ENCODE measurements around the gene TMEM232. TPM values are rescaled to one million over a fixed set of nuclear protein-coding genes. Genes with fewer than 3 reads are reported as not detected.

The TMEM232 gene
- total RNA-seq, 1 donor from 2014 or later, result 8.4 TPM

GRCh38 chr5:110371011-110371724 lies 355.3 kb downstream of the TMEM232 start:
- TF ChIP-seq, protein P1, sequence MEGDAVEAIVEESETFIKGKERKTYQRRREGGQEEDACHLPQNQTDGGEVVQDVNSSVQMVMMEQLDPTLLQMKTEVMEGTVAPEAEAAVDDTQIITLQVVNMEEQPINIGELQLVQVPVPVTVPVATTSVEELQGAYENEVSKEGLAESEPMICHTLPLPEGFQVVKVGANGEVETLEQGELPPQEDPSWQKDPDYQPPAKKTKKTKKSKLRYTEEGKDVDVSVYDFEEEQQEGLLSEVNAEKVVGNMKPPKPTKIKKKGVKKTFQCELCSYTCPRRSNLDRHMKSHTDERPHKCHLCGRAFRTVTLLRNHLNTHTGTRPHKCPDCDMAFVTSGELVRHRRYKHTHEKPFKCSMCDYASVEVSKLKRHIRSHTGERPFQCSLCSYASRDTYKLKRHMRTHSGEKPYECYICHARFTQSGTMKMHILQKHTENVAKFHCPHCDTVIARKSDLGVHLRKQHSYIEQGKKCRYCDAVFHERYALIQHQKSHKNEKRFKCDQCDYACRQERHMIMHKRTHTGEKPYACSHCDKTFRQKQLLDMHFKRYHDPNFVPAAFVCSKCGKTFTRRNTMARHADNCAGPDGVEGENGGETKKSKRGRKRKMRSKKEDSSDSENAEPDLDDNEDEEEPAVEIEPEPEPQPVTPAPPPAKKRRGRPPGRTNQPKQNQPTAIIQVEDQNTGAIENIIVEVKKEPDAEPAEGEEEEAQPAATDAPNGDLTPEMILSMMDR (IDR thresholded peaks at IDR 0.05; ENCODE audit: unreplicated experiment), result no peak
- H3K4me3 Mint-ChIP-seq (ENCODE audit: low read depth), result no peak overlapping the region
- no peaks in the 10 kb centered on the region for H3K27me3 Mint-ChIP-seq

More at GRCh38 chr5:110371011-110371724, 355.3 kb downstream of the TMEM232 start:
- Mint-ChIP-seq H3K27ac (no peak overlapping the region), H3K9me3 (ENCODE audit: low read depth) (no peaks in the 10 kb centered on the region), H3K36me3 (ENCODE audit: insufficient read depth) (no peaks in the 10 kb centered on the region), H3K4me1 (ENCODE audit: low read depth) (no peaks in the 10 kb centered on the region)
- no peak for DNase-seq (ENCODE audit: low spot score, unreplicated experiment)

Small RNAs within 50 kb of the gene (microRNA-seq; reads per million reads assigned to microRNA genes)
- not detected for gene MIR548F3 (ENCODE audit: borderline number of aligned reads, unreplicated experiment)

Other genes with a start within 250 kb of the TMEM232 start
- 42.0 and 42.1 TPM in 2 replicates for gene SLC25A46, start 12.3 kb upstream of the TMEM232 start, total RNA-seq

All from progenitor cell of endocrine pancreas (in vitro differentiated cells).